WTC11 (cell line): Measurements from ENCODE around the gene ZFHX2.

Source experiments
- ATF2 ChIP-seq: sonication (generic); formaldehyde crosslinking; IDR thresholded peaks from 2 replicates; pipeline ENCODE4 v1.8.1; 2022; ENCODE audit warnings: low read depth, missing genetic modification reagents, borderline replicate concordance
- ATF3 ChIP-seq: sonication (generic); formaldehyde crosslinking; conservative IDR thresholded peaks from 2 replicates; pipeline ENCODE4 v1.8.1; 2022; ENCODE audit warnings: mild to moderate bottlenecking, missing genetic modification reagents
- CTCF ChIP-seq: fragments of 200-600 bp; IDR thresholded peaks from 2 replicates; pipeline ENCODE4 v1.8.0; 2022; ENCODE audit warnings: antibody characterized with exemption
- ESRRA ChIP-seq: sonication (generic); formaldehyde crosslinking; IDR thresholded peaks from 2 replicates; pipeline ENCODE4 v1.8.1; 2022; ENCODE audit warnings: mild to moderate bottlenecking, missing genetic modification reagents, borderline replicate concordance
- MAX ChIP-seq: sonication (generic); formaldehyde crosslinking; IDR thresholded peaks from 2 replicates; pipeline ENCODE4 v1.8.0; 2022; ENCODE audit warnings: mild to moderate bottlenecking, missing genetic modification reagents
- USF1 ChIP-seq: sonication (generic); formaldehyde crosslinking; IDR thresholded peaks from 2 replicates; pipeline ENCODE4 v1.8.0; 2022; ENCODE audit warnings: mild to moderate bottlenecking, missing genetic modification reagents
- ZNF512 ChIP-seq: sonication (generic); formaldehyde crosslinking; IDR thresholded peaks from 2 replicates; pipeline ENCODE4 v1.8.1; 2022; ENCODE audit warnings: missing genetic modification reagents, borderline replicate concordance

GRCh38 chr14:23483236-23483854 is 68.2 kb downstream of the ZFHX2 start:
- TF ChIP-seq CTCF (peak; percentile 72), ATF2 (no peak), ZNF512 (CRISPR knock-in tag) (no peak), USF1 (CRISPR knock-in tag) (no peak), ATF3 (no peak), ESRRA (CRISPR knock-in tag) (no peak), MAX (peak; percentile 45; the same call in 1 of the 2 replicates)
